Stomach (tissue), 4 donors: Measurements from ENCODE around the gene RAB23.

ENCODE experiments used
- POLR2AphosphoS5 ChIP-seq, 3 donors: sonication (generic); formaldehyde crosslinking; IDR thresholded peaks; one replicate each; pipeline ENCODE4 v1.6.1; 2016; ENCODE audit warnings: antibody characterized with exemption in 3 of 3
- TF ChIP-seq, protein P1 (sequence below), 7 experiments: fragments of 450-650 bp in 4 of 7; fragments of 200-600 bp in 3 of 7; sonication (generic) in 3 of 7; IDR thresholded peaks; one replicate each; pipeline ENCODE4 v1.5.1; 2016 to 2019; ENCODE audit warnings: antibody characterized with exemption in 7 of 7, control low read depth in 2 of 7, mild to moderate bottlenecking in 1 of 7

DNA sequence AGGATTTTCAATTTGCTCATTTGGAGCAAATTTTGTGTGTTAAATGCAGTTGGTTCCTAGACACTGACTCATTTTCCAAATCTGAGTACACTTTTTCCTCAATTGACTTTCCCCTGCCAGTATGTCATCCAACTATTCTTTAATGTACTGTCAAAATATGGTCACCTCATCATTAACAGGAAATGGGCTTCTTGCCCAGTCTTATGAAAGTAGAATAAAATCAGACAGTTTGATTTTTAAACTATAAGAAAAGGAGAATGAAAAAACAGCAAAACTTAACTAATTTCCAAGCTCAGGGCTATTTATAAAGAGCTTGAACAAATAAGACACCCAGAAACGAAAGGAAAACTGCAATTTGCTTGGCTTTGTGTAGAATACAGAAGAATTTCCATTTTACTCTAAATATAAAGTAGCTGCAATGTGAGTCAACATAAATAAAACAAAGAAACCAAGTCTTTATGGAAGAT lies 43.7 kb upstream of the RAB23 start:
- no peak for TF ChIP-seq POLR2AphosphoS5 (IDR thresholded peaks at IDR 0.05)
- TF ChIP-seq, protein P1, sequence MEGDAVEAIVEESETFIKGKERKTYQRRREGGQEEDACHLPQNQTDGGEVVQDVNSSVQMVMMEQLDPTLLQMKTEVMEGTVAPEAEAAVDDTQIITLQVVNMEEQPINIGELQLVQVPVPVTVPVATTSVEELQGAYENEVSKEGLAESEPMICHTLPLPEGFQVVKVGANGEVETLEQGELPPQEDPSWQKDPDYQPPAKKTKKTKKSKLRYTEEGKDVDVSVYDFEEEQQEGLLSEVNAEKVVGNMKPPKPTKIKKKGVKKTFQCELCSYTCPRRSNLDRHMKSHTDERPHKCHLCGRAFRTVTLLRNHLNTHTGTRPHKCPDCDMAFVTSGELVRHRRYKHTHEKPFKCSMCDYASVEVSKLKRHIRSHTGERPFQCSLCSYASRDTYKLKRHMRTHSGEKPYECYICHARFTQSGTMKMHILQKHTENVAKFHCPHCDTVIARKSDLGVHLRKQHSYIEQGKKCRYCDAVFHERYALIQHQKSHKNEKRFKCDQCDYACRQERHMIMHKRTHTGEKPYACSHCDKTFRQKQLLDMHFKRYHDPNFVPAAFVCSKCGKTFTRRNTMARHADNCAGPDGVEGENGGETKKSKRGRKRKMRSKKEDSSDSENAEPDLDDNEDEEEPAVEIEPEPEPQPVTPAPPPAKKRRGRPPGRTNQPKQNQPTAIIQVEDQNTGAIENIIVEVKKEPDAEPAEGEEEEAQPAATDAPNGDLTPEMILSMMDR (IDR thresholded peaks at IDR 0.05) = no peak
